ENCODE data around the gene SHISAL2A.

Gene SHISAL2A

DNA sequence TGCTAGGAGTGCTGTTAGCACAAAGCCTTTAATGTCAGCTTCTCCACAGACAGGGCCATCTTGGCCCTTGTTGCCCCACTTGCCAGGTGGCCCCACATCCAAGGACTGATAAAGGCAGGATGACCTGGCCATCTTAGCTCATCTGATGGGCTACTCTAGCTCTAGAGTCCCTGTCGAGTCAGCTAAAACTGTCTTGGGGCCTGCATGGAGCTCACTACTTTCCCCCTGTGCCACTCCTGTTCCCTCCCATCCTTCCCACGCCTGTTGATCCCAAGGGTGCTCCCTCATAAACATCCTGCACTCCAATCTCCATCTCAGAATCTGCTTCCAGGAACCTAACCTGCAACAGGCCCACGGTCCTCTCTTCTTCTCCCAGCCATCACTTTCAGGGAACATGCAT is 31.4 kb upstream of the SHISAL2A start:
- H3K9me3 ChIP-seq (ENCODE audit: insufficient read depth, low read depth, low read length): no peaks in the 10 kb centered on the region
- H3K4ac ChIP-seq (ENCODE audit: low read depth, low read length): no peak overlapping the region

GRCh38 chr1:52601991-52602855 is 30.7 kb upstream of the SHISAL2A start, which contains the start of gene GPX7:
Gene GPX7, plus strand, starts transcription at chr1:52602371. Its CDS starts 39 bp downstream, at chr1:52602410.
- Histone ChIP-seq H3K4me3 (ENCODE audit: low read depth, low read length) (peak within 1 kb of the TSS; percentile 79), H2AFZ (ENCODE audit: insufficient read depth, low read length, poor library complexity) (peak within 1 kb of the TSS; percentile 62), H2AK5ac (ENCODE audit: low read length) (no peak within 1 kb of the TSS), H3K79me1 (ENCODE audit: low read length) (peaks cover 4% of the 10 kb centered on the region), H3K27me3 (ENCODE audit: insufficient read depth, low read length) (peaks cover 2% of the 10 kb centered on the region), H2BK5ac (ENCODE audit: low read depth, low read length, poor library complexity) (no peak within 1 kb of the TSS), H3K9me3 (ENCODE audit: insufficient read depth, low read depth, low read length) (no peaks in the 10 kb centered on the region), H3K4ac (ENCODE audit: low read depth, low read length) (peak within 1 kb of the TSS; percentile 40), H3K14ac (ENCODE audit: low read length) (peak within 1 kb of the TSS; percentile 48), H3K9ac (ENCODE audit: low read length) (peak within 1 kb of the TSS; percentile 81), H3K23ac (ENCODE audit: low read length) (no peak within 1 kb of the TSS), H2BK120ac (ENCODE audit: insufficient read depth, low read length, poor library complexity) (peak within 1 kb of the TSS; percentile 66), H3K4me2 (ENCODE audit: low read length) (peak within 1 kb of the TSS; percentile 83), H3K18ac (ENCODE audit: low read length) (peak within 1 kb of the TSS; percentile 66), H3K27ac (ENCODE audit: low read depth, low read length) (no peak within 1 kb of the TSS), H4K91ac (ENCODE audit: low read depth, low read length) (peak within 1 kb of the TSS; percentile 78), H2BK12ac (ENCODE audit: low read length) (peak within 1 kb of the TSS; percentile 0), H3K79me2 (ENCODE audit: control insufficient read depth, insufficient read depth, low read length, poor library complexity) (no peaks in the 10 kb centered on the region), H4K12ac (ENCODE audit: low read depth, low read length) (peak within 1 kb of the TSS; percentile 76), H4K8ac (ENCODE audit: low read depth, low read length) (peak within 1 kb of the TSS; percentile 60), H3K4me1 (ENCODE audit: control insufficient read depth in 1 of 2, insufficient read depth in 2 of 2, low read length in 2 of 2) (peaks cover 10 to 14% of the 10 kb centered on the region in 2 experiments), H3K36me3 (ENCODE audit: control insufficient read depth in 1 of 2, insufficient read depth in 2 of 2, low read length in 2 of 2) (peaks cover 0 to 4% of the 10 kb centered on the region in 2 experiments)
- no CpG with 5 or more reads among the region's 97 CpGs for WGBS (ENCODE audit: extremely low coverage, insufficient coverage, insufficient read length)
- peak; percentile 16 to 46 for DNase-seq

More for the DNA sequence above, 31.4 kb upstream of the SHISAL2A start:
- Histone ChIP-seq H2BK5ac (ENCODE audit: low read depth, low read length, poor library complexity) (no peak overlapping the region), H3K9ac (ENCODE audit: low read length) (no peak overlapping the region), H3K18ac (ENCODE audit: low read length) (no peak overlapping the region), H2AFZ (ENCODE audit: insufficient read depth, low read length, poor library complexity) (peak overlapping the region; percentile 62), H4K8ac (ENCODE audit: low read depth, low read length) (peak overlapping the region; percentile 60), H2BK120ac (ENCODE audit: insufficient read depth, low read length, poor library complexity) (no peak overlapping the region), H3K4me2 (ENCODE audit: low read length) (peak overlapping the region; percentile 83), H2BK12ac (ENCODE audit: low read length) (no peak overlapping the region), H3K79me2 (ENCODE audit: control insufficient read depth, insufficient read depth, low read length, poor library complexity) (no peaks in the 10 kb centered on the region), H2AK5ac (ENCODE audit: low read length) (no peak overlapping the region), H3K4me3 (ENCODE audit: low read depth, low read length) (no peak overlapping the region), H4K12ac (ENCODE audit: low read depth, low read length) (no peak overlapping the region), H3K4me1 (ENCODE audit: control insufficient read depth in 1 of 2, insufficient read depth in 2 of 2, low read length in 2 of 2) (peaks cover 10 to 14% of the 10 kb centered on the region in 2 experiments), H3K79me1 (ENCODE audit: low read length) (peaks cover 4% of the 10 kb centered on the region), H3K27ac (ENCODE audit: low read depth, low read length) (no peak overlapping the region), H3K14ac (ENCODE audit: low read length) (no peak overlapping the region), H4K91ac (ENCODE audit: low read depth, low read length) (peak overlapping the region; percentile 78), H3K27me3 (ENCODE audit: insufficient read depth, low read length) (peaks cover 2% of the 10 kb centered on the region), H3K36me3 (ENCODE audit: control insufficient read depth in 1 of 2, insufficient read depth in 2 of 2, low read length in 2 of 2) (no peaks in the 10 kb centered on the region), H3K23ac (ENCODE audit: low read length) (no peak overlapping the region)
- no peak for DNase-seq
- WGBS (ENCODE audit: extremely low coverage, insufficient coverage, insufficient read length): no CpG with 5 or more reads among the region's 3 CpGs

DNA sequence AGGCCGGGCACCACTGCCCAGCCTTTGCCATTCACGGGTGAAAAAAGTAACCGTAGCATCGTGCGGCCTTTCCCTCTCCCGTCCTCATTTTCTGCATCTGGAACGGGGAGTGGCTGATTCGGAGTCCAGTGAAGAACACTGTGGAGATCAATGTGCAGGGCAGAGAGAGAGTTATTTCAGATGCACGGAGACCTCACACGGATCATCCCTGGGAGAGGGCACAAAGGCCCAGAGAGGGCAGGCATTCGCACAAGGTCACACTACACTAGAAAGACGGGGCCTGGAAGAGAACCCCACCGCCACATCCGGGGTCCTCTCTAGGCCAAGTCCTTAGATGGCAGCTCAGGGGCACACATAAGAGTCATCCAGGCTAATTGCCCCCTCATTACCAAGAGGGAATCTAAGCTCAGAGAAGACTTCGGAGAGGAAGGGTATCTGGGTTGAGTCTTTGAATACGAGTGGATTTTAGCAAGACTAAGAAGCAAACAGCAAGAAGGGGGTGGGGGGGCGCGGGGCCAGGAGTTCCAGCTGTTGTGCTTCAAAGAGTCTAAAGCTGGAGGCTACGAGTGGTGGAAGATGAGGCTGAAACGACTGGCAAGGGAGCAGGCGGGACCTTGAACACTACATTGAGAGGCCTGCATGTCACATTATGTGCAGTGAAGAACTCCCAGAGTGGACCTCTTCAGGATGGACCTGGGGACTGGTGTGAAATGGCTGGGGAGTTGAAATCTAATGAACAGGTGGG is 29.9 kb upstream of the SHISAL2A start:
- Histone ChIP-seq H3K4me3 (ENCODE audit: low read depth, low read length) (peak overlapping the region; percentile 79), H3K14ac (ENCODE audit: low read length) (peak overlapping the region; percentile 38), H3K18ac (ENCODE audit: low read length) (peak overlapping the region; percentile 66), H3K36me3 (ENCODE audit: control insufficient read depth in 1 of 2, insufficient read depth in 2 of 2, low read length in 2 of 2) (peaks cover 0 to 6% of the 10 kb centered on the region in 2 experiments), H4K8ac (ENCODE audit: low read depth, low read length) (peak overlapping the region; percentile 60), H3K9ac (ENCODE audit: low read length) (peak overlapping the region; percentile 81), H3K79me1 (ENCODE audit: low read length) (peaks cover 4% of the 10 kb centered on the region), H4K12ac (ENCODE audit: low read depth, low read length) (peak overlapping the region; percentile 76), H2BK12ac (ENCODE audit: low read length) (no peak overlapping the region), H3K9me3 (ENCODE audit: insufficient read depth, low read depth, low read length) (no peaks in the 10 kb centered on the region), H3K79me2 (ENCODE audit: control insufficient read depth, insufficient read depth, low read length, poor library complexity) (no peaks in the 10 kb centered on the region), H2BK5ac (ENCODE audit: low read depth, low read length, poor library complexity) (no peak overlapping the region), H4K91ac (ENCODE audit: low read depth, low read length) (peak overlapping the region; percentile 78), H3K27ac (ENCODE audit: low read depth, low read length) (no peak overlapping the region), H3K27me3 (ENCODE audit: insufficient read depth, low read length) (peaks cover 2% of the 10 kb centered on the region), H2BK120ac (ENCODE audit: insufficient read depth, low read length, poor library complexity) (peak overlapping the region; percentile 66), H3K4me1 (ENCODE audit: control insufficient read depth in 1 of 2, insufficient read depth in 2 of 2, low read length in 2 of 2) (peaks cover 10 to 14% of the 10 kb centered on the region in 2 experiments), H3K4me2 (ENCODE audit: low read length) (peak overlapping the region; percentile 83), H2AK5ac (ENCODE audit: low read length) (no peak overlapping the region), H3K4ac (ENCODE audit: low read depth, low read length) (peak overlapping the region; percentile 40), H2AFZ (ENCODE audit: insufficient read depth, low read length, poor library complexity) (peak overlapping the region; percentile 62), H3K23ac (ENCODE audit: low read length) (no peak overlapping the region)
- no peak for DNase-seq
- no CpG with 5 or more reads among the region's 21 CpGs for WGBS (ENCODE audit: extremely low coverage, insufficient coverage, insufficient read length)

- H4K91ac ChIP-seq (ENCODE audit: low read depth, low read length): no peak overlapping the region
- H3K9ac ChIP-seq (ENCODE audit: low read length): no peak overlapping the region
- peak overlapping the region; percentile 83 for H3K4me2 ChIP-seq (ENCODE audit: low read length)
- H3K14ac ChIP-seq (ENCODE audit: low read length): no peak overlapping the region
- H3K4me3 ChIP-seq (ENCODE audit: low read depth, low read length): no peak overlapping the region
- peaks cover 2% of the 10 kb centered on the region for H3K27me3 ChIP-seq (ENCODE audit: insufficient read depth, low read length)
- H2AK5ac ChIP-seq (ENCODE audit: low read length): no peak overlapping the region
- no peak overlapping the region for H3K27ac ChIP-seq (ENCODE audit: low read depth, low read length)
- peaks cover 10 to 14% of the 10 kb centered on the region in 2 experiments for H3K4me1 ChIP-seq (ENCODE audit: control insufficient read depth in 1 of 2, insufficient read depth in 2 of 2, low read length in 2 of 2)
- no peak for DNase-seq
- H3K18ac ChIP-seq (ENCODE audit: low read length): no peak overlapping the region
- no peaks in the 10 kb centered on the region for H3K9me3 ChIP-seq (ENCODE audit: insufficient read depth, low read depth, low read length)
- H2BK120ac ChIP-seq (ENCODE audit: insufficient read depth, low read length, poor library complexity): no peak overlapping the region
- peaks cover 4% of the 10 kb centered on the region for H3K79me1 ChIP-seq (ENCODE audit: low read length)
- no peaks in the 10 kb centered on the region for H3K79me2 ChIP-seq (ENCODE audit: control insufficient read depth, insufficient read depth, low read length, poor library complexity)
- no CpG with 5 or more reads among the region's 6 CpGs for WGBS (ENCODE audit: extremely low coverage, insufficient coverage, insufficient read length)
- H2BK5ac ChIP-seq (ENCODE audit: low read depth, low read length, poor library complexity): no peak overlapping the region
- no peak overlapping the region for H4K12ac ChIP-seq (ENCODE audit: low read depth, low read length)
- no peak overlapping the region for H2BK12ac ChIP-seq (ENCODE audit: low read length)
- no peak overlapping the region for H3K4ac ChIP-seq (ENCODE audit: low read depth, low read length)
- peaks cover 0 to 9% of the 10 kb centered on the region in 2 experiments for H3K36me3 ChIP-seq (ENCODE audit: control insufficient read depth in 1 of 2, insufficient read depth in 2 of 2, low read length in 2 of 2)
- no peak overlapping the region for H3K23ac ChIP-seq (ENCODE audit: low read length)
- H2AFZ ChIP-seq (ENCODE audit: insufficient read depth, low read length, poor library complexity): no peak overlapping the region
- no peak overlapping the region for H4K8ac ChIP-seq (ENCODE audit: low read depth, low read length)
These were observed 29.3 kb upstream of the SHISAL2A start for GRCh38 chr1:52603630-52604029.
